Measurements from ENCODE around the gene HPDL. TPM values are rescaled to one million over a fixed set of nuclear protein-coding genes. Genes with fewer than 3 reads are reported as not detected.

Gene HPDL
- total RNA-seq, 2 donors from 2014 or later: 8.6 to 51.9 TPM

GRCh38 chr1:45304311-45305081 is 22.2 kb upstream of the HPDL start:
- ATAC-seq: no peak
- peak overlapping the region; percentile 90 to 92 for H3K27ac Mint-ChIP-seq
- no peak for DNase-seq (ENCODE audit: low spot score)
- H3K36me3 Mint-ChIP-seq: no peaks in the 10 kb centered on the region
- peak overlapping the region; percentile 87 for H3K4me3 Mint-ChIP-seq
- H3K4me1 Mint-ChIP-seq (ENCODE audit: low read depth in 2 of 2): peaks cover 20 to 25% of the 10 kb centered on the region in 2 donors
- no peaks in the 10 kb centered on the region for H3K27me3 Mint-ChIP-seq
- no peaks in the 10 kb centered on the region for H3K9me3 Mint-ChIP-seq

GRCh38 chr1:45305231-45305630 is 21.5 kb upstream of the HPDL start:
- Mint-ChIP-seq H3K4me1 (ENCODE audit: low read depth in 2 of 2) (peaks cover 20 to 25% of the 10 kb centered on the region in 2 donors), H3K27ac (peak overlapping the region; percentile 90 to 92), H3K9me3 (no peaks in the 10 kb centered on the region), H3K36me3 (no peaks in the 10 kb centered on the region), H3K4me3 (peak overlapping the region; percentile 87), H3K27me3 (no peaks in the 10 kb centered on the region)
- ATAC-seq (no peak), DNase-seq (ENCODE audit: low spot score) (no peak)

GRCh38 chr1:45306319-45306718 is 20.4 kb upstream of the HPDL start:
- no peak for ATAC-seq

GRCh38 chr1:45306905-45307304 is 19.8 kb upstream of the HPDL start:
- H3K4me3 Mint-ChIP-seq: peak overlapping the region; percentile 87
- DNase-seq (ENCODE audit: low spot score): no peak
- peak overlapping the region; percentile 90 to 92 for H3K27ac Mint-ChIP-seq
- H3K36me3 Mint-ChIP-seq: no peaks in the 10 kb centered on the region
- H3K27me3 Mint-ChIP-seq: no peaks in the 10 kb centered on the region
- no peaks in the 10 kb centered on the region for H3K9me3 Mint-ChIP-seq
- no peak for ATAC-seq
- H3K4me1 Mint-ChIP-seq (ENCODE audit: low read depth in 2 of 2): peaks cover 20 to 25% of the 10 kb centered on the region in 2 donors

More at GRCh38 chr1:45306319-45306718, 20.4 kb upstream of the HPDL start:
- Mint-ChIP-seq H3K27ac (peak overlapping the region; percentile 90 to 92), H3K4me1 (ENCODE audit: low read depth in 2 of 2) (peaks cover 20 to 25% of the 10 kb centered on the region in 2 donors), H3K9me3 (no peaks in the 10 kb centered on the region), H3K36me3 (no peaks in the 10 kb centered on the region), H3K4me3 (peak overlapping the region; percentile 87), H3K27me3 (no peaks in the 10 kb centered on the region)
- DNase-seq (ENCODE audit: low spot score): no peak

GRCh38 chr1:45314266-45314665 is 12.4 kb upstream of the HPDL start:
- H3K4me1 Mint-ChIP-seq (ENCODE audit: low read depth in 2 of 2): no peaks in the 10 kb centered on the region
- no peaks in the 10 kb centered on the region for H3K27me3 Mint-ChIP-seq
- no peaks in the 10 kb centered on the region for H3K36me3 Mint-ChIP-seq
- H3K27ac Mint-ChIP-seq: no peak overlapping the region
- no peak overlapping the region for H3K4me3 Mint-ChIP-seq
- H3K9me3 Mint-ChIP-seq: no peaks in the 10 kb centered on the region
- no peak for ATAC-seq
- DNase-seq (ENCODE audit: low spot score): no peak

GRCh38 chr1:45317166-45317565 is 9.5 kb upstream of the HPDL start:
- H3K27me3 Mint-ChIP-seq: no peaks in the 10 kb centered on the region
- H3K9me3 Mint-ChIP-seq: no peaks in the 10 kb centered on the region
- H3K27ac Mint-ChIP-seq: no peak overlapping the region
- no peaks in the 10 kb centered on the region for H3K36me3 Mint-ChIP-seq
- H3K4me3 Mint-ChIP-seq: no peak overlapping the region
- no peak for DNase-seq (ENCODE audit: low spot score)
- ATAC-seq: no peak
- H3K4me1 Mint-ChIP-seq (ENCODE audit: low read depth in 2 of 2): no peaks in the 10 kb centered on the region

- Mint-ChIP-seq H3K4me3 (no peak overlapping the region), H3K36me3 (no peaks in the 10 kb centered on the region), H3K27me3 (no peaks in the 10 kb centered on the region), H3K9me3 (no peaks in the 10 kb centered on the region), H3K4me1 (ENCODE audit: low read depth in 2 of 2) (no peaks in the 10 kb centered on the region), H3K27ac (no peak overlapping the region)
- no peak for ATAC-seq
- DNase-seq (ENCODE audit: low spot score): no peak
Measured at GRCh38 chr1:45319761-45320160, 6.9 kb upstream of the HPDL start.

GRCh38 chr1:45321444-45321843 is 5.3 kb upstream of the HPDL start:
- H3K9me3 Mint-ChIP-seq: no peaks in the 10 kb centered on the region
- H3K36me3 Mint-ChIP-seq: no peaks in the 10 kb centered on the region
- H3K27me3 Mint-ChIP-seq: no peaks in the 10 kb centered on the region
- H3K4me1 Mint-ChIP-seq (ENCODE audit: low read depth in 2 of 2): no peaks in the 10 kb centered on the region
- no peak for ATAC-seq
- H3K4me3 Mint-ChIP-seq: no peak overlapping the region
- no peak for DNase-seq (ENCODE audit: low spot score)
- no peak overlapping the region for H3K27ac Mint-ChIP-seq

- Mint-ChIP-seq H3K4me1 (ENCODE audit: low read depth in 2 of 2) (no peaks in the 10 kb centered on the region), H3K36me3 (no peaks in the 10 kb centered on the region), H3K27ac (no peak overlapping the region), H3K27me3 (no peaks in the 10 kb centered on the region), H3K4me3 (no peak overlapping the region), H3K9me3 (no peaks in the 10 kb centered on the region)
- DNase-seq (ENCODE audit: low spot score) (no peak), ATAC-seq (no peak)
Measured at GRCh38 chr1:45322486-45323040, 4.1 kb upstream of the HPDL start.

- H3K27me3 Mint-ChIP-seq: no peaks in the 10 kb centered on the region
- H3K27ac Mint-ChIP-seq: peak overlapping the region in 1 of 2 donors; percentile 37
- H3K36me3 Mint-ChIP-seq: no peaks in the 10 kb centered on the region
Measured at GRCh38 chr1:45325851-45326506, 716 bp upstream of the HPDL start.

GRCh38 chr1:45327644-45328515 is 1.2 kb downstream of the HPDL start:
- peak in 1 of 2 donors; percentile 35 for ATAC-seq
- Mint-ChIP-seq H3K4me1 (ENCODE audit: low read depth in 2 of 2) (no peaks in the 10 kb centered on the region), H3K36me3 (no peaks in the 10 kb centered on the region), H3K9me3 (no peaks in the 10 kb centered on the region), H3K4me3 (peak overlapping the region; percentile 77), H3K27me3 (no peaks in the 10 kb centered on the region), H3K27ac (no peak overlapping the region)
- no peak for DNase-seq (ENCODE audit: low spot score)

More at GRCh38 chr1:45325851-45326506, 716 bp upstream of the HPDL start:
- no peak for DNase-seq (ENCODE audit: low spot score)
- H3K4me1 Mint-ChIP-seq (ENCODE audit: low read depth in 2 of 2): no peaks in the 10 kb centered on the region
- no peak for ATAC-seq
- peak overlapping the region; percentile 77 for H3K4me3 Mint-ChIP-seq
- no peaks in the 10 kb centered on the region for H3K9me3 Mint-ChIP-seq

- no peaks in the 10 kb centered on the region for H3K9me3 Mint-ChIP-seq
- H3K36me3 Mint-ChIP-seq: no peaks in the 10 kb centered on the region
- no peaks in the 10 kb centered on the region for H3K27me3 Mint-ChIP-seq
- H3K27ac Mint-ChIP-seq: no peak overlapping the region
- H3K4me1 Mint-ChIP-seq (ENCODE audit: low read depth in 2 of 2): no peaks in the 10 kb centered on the region
- ATAC-seq (no peak), DNase-seq (ENCODE audit: low spot score) (no peak)
- peak overlapping the region; percentile 77 for H3K4me3 Mint-ChIP-seq
Measured at GRCh38 chr1:45328680-45329079, 2.0 kb downstream of the HPDL start.

- Mint-ChIP-seq H3K4me1 (ENCODE audit: low read depth in 2 of 2) (peaks cover 3 to 4% of the 10 kb centered on the region in 2 donors), H3K27ac (no peak overlapping the region)
- no peak for ATAC-seq
Measured at GRCh38 chr1:45329445-45329844, 2.8 kb downstream of the HPDL start.

More at GRCh38 chr1:45329445-45329844, 2.8 kb downstream of the HPDL start:
- Mint-ChIP-seq H3K4me3 (peak overlapping the region; percentile 38), H3K9me3 (no peaks in the 10 kb centered on the region), H3K36me3 (no peaks in the 10 kb centered on the region), H3K27me3 (no peaks in the 10 kb centered on the region)
- DNase-seq (ENCODE audit: low spot score): no peak

Measured in natural killer cell treated with Interleukin-12 subunit alpha and Interleukin-12 subunit beta and Interleukin-15 and Interleukin-18, amount 100 ng/mL, for 72 hours (primary cell).